ENCODE results near the gene LRP8.

- TF ChIP-seq, protein P1, sequence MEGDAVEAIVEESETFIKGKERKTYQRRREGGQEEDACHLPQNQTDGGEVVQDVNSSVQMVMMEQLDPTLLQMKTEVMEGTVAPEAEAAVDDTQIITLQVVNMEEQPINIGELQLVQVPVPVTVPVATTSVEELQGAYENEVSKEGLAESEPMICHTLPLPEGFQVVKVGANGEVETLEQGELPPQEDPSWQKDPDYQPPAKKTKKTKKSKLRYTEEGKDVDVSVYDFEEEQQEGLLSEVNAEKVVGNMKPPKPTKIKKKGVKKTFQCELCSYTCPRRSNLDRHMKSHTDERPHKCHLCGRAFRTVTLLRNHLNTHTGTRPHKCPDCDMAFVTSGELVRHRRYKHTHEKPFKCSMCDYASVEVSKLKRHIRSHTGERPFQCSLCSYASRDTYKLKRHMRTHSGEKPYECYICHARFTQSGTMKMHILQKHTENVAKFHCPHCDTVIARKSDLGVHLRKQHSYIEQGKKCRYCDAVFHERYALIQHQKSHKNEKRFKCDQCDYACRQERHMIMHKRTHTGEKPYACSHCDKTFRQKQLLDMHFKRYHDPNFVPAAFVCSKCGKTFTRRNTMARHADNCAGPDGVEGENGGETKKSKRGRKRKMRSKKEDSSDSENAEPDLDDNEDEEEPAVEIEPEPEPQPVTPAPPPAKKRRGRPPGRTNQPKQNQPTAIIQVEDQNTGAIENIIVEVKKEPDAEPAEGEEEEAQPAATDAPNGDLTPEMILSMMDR (conservative IDR thresholded peaks at IDR 0.05; ENCODE audit: low read depth in 2 of 2) = no peak
- no peak for TF ChIP-seq POLR2AphosphoS5 (IDR thresholded peaks at IDR 0.05; ENCODE audit: low read depth)
- TF ChIP-seq EZH2 (IDR thresholded peaks at IDR 0.05; ENCODE audit: low read depth, unreplicated experiment) = no peak
- TF ChIP-seq, protein P2, sequence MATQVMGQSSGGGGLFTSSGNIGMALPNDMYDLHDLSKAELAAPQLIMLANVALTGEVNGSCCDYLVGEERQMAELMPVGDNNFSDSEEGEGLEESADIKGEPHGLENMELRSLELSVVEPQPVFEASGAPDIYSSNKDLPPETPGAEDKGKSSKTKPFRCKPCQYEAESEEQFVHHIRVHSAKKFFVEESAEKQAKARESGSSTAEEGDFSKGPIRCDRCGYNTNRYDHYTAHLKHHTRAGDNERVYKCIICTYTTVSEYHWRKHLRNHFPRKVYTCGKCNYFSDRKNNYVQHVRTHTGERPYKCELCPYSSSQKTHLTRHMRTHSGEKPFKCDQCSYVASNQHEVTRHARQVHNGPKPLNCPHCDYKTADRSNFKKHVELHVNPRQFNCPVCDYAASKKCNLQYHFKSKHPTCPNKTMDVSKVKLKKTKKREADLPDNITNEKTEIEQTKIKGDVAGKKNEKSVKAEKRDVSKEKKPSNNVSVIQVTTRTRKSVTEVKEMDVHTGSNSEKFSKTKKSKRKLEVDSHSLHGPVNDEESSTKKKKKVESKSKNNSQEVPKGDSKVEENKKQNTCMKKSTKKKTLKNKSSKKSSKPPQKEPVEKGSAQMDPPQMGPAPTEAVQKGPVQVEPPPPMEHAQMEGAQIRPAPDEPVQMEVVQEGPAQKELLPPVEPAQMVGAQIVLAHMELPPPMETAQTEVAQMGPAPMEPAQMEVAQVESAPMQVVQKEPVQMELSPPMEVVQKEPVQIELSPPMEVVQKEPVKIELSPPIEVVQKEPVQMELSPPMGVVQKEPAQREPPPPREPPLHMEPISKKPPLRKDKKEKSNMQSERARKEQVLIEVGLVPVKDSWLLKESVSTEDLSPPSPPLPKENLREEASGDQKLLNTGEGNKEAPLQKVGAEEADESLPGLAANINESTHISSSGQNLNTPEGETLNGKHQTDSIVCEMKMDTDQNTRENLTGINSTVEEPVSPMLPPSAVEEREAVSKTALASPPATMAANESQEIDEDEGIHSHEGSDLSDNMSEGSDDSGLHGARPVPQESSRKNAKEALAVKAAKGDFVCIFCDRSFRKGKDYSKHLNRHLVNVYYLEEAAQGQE (IDR thresholded peaks at IDR 0.05; ENCODE audit: unreplicated experiment) = no peak
Observed at GRCh38 chr1:53305650-53306049, 22.2 kb downstream of the LRP8 start.
